Measurements from ENCODE around the gene C4BPA.

Gene C4BPA

DNA sequence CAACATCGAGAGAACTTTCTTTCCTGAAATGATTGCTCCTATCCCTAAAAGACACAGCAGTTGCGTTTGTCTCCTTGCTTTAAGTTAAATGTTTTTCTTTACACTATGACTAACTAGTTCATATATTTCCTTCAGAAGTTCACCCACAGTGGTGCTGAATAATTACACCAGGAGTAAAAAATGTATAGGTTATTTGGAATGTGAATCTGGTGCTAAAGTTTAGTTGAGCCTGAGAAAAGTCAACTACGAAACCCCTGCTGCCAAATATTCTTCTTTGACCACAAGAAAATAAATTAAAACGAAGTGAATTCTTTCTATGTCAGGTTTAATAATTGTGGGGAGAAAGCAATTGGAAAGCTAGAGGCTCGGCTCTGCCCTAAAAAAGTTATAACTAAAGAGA, 52.8 kb downstream of the C4BPA start:
- Mint-ChIP-seq H3K27me3 (ENCODE audit: low read depth, poor library complexity) (no peaks in the 10 kb centered on the region), H3K36me3 (ENCODE audit: low read depth) (no peaks in the 10 kb centered on the region), H3K4me3 (no peak overlapping the region), H3K9me3 (peaks cover 14% of the 10 kb centered on the region), H3K4me1 (no peaks in the 10 kb centered on the region), H3K27ac (no peak overlapping the region)
- TF ChIP-seq, protein P1, sequence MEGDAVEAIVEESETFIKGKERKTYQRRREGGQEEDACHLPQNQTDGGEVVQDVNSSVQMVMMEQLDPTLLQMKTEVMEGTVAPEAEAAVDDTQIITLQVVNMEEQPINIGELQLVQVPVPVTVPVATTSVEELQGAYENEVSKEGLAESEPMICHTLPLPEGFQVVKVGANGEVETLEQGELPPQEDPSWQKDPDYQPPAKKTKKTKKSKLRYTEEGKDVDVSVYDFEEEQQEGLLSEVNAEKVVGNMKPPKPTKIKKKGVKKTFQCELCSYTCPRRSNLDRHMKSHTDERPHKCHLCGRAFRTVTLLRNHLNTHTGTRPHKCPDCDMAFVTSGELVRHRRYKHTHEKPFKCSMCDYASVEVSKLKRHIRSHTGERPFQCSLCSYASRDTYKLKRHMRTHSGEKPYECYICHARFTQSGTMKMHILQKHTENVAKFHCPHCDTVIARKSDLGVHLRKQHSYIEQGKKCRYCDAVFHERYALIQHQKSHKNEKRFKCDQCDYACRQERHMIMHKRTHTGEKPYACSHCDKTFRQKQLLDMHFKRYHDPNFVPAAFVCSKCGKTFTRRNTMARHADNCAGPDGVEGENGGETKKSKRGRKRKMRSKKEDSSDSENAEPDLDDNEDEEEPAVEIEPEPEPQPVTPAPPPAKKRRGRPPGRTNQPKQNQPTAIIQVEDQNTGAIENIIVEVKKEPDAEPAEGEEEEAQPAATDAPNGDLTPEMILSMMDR (IDR thresholded peaks at IDR 0.05): no peak
- DNase-seq: no peak

DNA sequence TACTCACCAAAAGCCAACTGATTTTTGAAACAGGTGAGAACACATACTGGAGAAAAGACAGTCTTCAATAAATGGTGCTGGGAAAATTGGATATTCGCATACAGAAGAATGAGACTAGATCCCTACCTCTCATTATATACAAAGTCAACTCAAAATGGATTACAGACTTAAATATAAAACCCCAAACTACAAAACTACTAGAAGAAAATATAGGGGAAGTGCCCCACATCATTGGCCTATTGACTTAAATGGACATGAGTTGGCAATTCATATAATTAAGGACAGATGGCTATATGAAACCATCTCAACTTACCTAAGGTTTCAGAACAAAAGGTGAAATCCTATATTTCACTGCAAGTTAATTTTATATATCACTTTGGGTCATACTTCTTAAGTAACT, 60.1 kb downstream of the C4BPA start:
- Mint-ChIP-seq H3K4me1 (no peaks in the 10 kb centered on the region), H3K9me3 (no peaks in the 10 kb centered on the region), H3K36me3 (ENCODE audit: low read depth) (no peaks in the 10 kb centered on the region), H3K27ac (no peak overlapping the region), H3K27me3 (ENCODE audit: low read depth, poor library complexity) (no peaks in the 10 kb centered on the region), H3K4me3 (no peak overlapping the region)
- TF ChIP-seq, protein P1 (IDR thresholded peaks at IDR 0.05): no peak
- DNase-seq: no peak

DNA sequence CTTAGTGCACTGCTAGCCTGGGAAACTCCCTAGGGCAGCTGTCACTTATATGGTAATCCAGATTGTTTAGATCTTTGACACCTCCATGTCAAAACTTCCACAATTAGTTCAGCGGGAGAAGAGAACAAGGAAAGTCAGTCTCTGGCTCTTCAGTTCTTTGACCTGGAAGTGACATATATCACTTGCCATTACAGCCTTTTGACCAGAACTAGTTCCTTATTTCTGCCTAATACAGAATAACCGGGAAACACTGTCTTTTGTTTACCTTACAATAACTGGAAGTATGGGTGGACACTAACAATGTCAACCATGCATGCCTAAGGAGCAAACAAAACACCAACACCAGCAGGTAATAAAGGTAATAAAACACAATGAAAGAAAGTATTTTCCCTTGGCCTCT, 68.3 kb downstream of the C4BPA start:
- no peak overlapping the region for H3K4me3 Mint-ChIP-seq
- TF ChIP-seq, protein P1 (IDR thresholded peaks at IDR 0.05): no peak
- no peaks in the 10 kb centered on the region for H3K36me3 Mint-ChIP-seq (ENCODE audit: low read depth)
- no peaks in the 10 kb centered on the region for H3K27me3 Mint-ChIP-seq (ENCODE audit: low read depth, poor library complexity)
- H3K9me3 Mint-ChIP-seq: peaks cover 5% of the 10 kb centered on the region
- no peak for DNase-seq
- H3K4me1 Mint-ChIP-seq: peaks cover 8% of the 10 kb centered on the region
- no peak overlapping the region for H3K27ac Mint-ChIP-seq

DNA sequence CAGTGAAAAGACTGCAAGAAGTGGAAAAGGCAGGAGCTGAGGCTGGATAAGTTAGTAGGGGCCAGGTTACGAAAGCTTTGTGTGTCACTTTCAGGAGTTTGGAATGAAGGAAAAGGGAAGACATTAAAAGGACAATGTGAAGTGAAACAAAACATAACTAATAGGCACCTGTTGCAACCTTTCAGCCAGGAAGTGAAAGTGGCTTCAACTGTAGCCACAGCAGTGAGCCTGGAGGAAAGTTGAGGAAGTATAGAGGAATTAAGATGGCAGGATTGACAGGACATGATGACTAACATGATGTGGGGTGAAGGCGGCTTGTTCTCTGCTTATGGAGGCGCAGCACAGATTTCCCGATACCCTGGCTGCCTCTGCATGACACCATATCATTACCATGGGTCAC, 68.9 kb downstream of the C4BPA start:
- Mint-ChIP-seq H3K9me3 (peaks cover 5% of the 10 kb centered on the region), H3K4me3 (no peak overlapping the region), H3K27ac (no peak overlapping the region), H3K4me1 (peaks cover 8% of the 10 kb centered on the region), H3K36me3 (ENCODE audit: low read depth) (no peaks in the 10 kb centered on the region), H3K27me3 (ENCODE audit: low read depth, poor library complexity) (peaks cover 1% of the 10 kb centered on the region)
- DNase-seq: no peak
- TF ChIP-seq, protein P1 (IDR thresholded peaks at IDR 0.05): no peak

DNA sequence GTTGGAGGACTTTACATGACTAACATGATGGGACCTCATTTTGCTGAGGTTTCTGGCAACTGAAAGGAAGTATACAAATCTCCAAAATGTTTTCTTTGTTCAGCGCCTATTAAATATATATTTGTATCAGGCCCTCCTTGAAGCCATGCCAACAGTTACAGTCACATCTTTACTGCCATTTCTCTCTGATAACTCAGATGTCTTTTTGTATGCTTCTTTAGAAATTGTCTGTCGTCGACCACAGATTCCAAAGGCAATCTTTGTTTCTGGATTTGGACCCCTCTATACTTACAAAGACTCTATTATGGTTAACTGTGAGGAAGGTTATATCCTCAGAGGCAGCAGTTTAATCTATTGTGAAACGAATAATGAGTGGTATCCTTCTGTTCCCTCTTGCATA, 69.4 kb downstream of the C4BPA start:
- Mint-ChIP-seq H3K27me3 (ENCODE audit: low read depth, poor library complexity) (peaks cover 6% of the 10 kb centered on the region), H3K4me3 (no peak overlapping the region), H3K36me3 (ENCODE audit: low read depth) (no peaks in the 10 kb centered on the region), H3K27ac (no peak overlapping the region), H3K4me1 (peaks cover 8% of the 10 kb centered on the region), H3K9me3 (peaks cover 5% of the 10 kb centered on the region)
- no peak for DNase-seq
- TF ChIP-seq, protein P1 (IDR thresholded peaks at IDR 0.05): no peak

DNA sequence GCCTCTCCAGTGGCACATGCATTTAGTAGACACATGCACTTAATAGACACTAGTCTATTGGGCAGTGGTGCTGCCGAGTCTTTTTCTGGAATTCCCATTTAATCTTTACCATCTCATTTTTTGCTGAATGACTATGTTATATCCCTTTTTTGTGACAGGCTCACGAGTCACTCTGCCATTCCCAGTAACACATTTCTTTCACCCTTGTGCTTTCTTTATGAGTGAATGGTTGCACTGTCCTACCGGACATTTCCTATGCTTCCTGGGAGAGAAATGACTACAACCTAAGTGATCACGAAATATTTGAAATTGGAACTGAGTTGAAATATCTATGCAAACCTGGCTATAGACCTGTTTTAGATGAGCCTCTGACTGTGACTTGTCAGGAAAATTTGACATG, 70.9 kb downstream of the C4BPA start:
- TF ChIP-seq, protein P1 (IDR thresholded peaks at IDR 0.05): no peak
- Mint-ChIP-seq H3K4me3 (no peak overlapping the region), H3K27me3 (ENCODE audit: low read depth, poor library complexity) (peaks cover 6% of the 10 kb centered on the region), H3K4me1 (peaks cover 8% of the 10 kb centered on the region), H3K9me3 (no peaks in the 10 kb centered on the region), H3K36me3 (ENCODE audit: low read depth) (no peaks in the 10 kb centered on the region), H3K27ac (no peak overlapping the region)
- DNase-seq: no peak
